K562 (cell line): ENCODE measurements around the gene KYAT1. TPM values are rescaled to one million over a fixed set of nuclear protein-coding genes. Genes with fewer than 3 reads are reported as not detected.

Source experiments
- ATF3 ChIP-seq, 2 experiments: fragments of 450-650 bp in 1 of 2; sonication (generic) in 1 of 2; formaldehyde crosslinking in 1 of 2; IDR thresholded peaks in 1 of 2; conservative IDR thresholded peaks in 1 of 2; 2 replicates each; pipeline versions ENCODE4 v1.6.1 to v1.8.1; 2016 to 2023; ENCODE audit warnings: mild to moderate bottlenecking in 2 of 2, moderate library complexity in 2 of 2, inconsistent platforms in 1 of 2, missing genetic modification reagents in 1 of 2
- FOXJ3 ChIP-seq: sonication (generic); formaldehyde crosslinking; IDR thresholded peaks from 2 replicates; pipeline ENCODE4 v1.4.0; 2020; ENCODE audit warnings: mild to moderate bottlenecking, missing genetic modification reagents
- HOMEZ ChIP-seq: fragments of 250-450 bp; sonication (Bioruptor Pico); IDR thresholded peaks from 2 replicates; pipeline ENCODE4 v1.4.0; 2020; ENCODE audit warnings: mild to moderate bottlenecking, moderate library complexity
- ID3 ChIP-seq, 2 experiments: fragments of 250-450 bp in 1 of 2; fragments of 450-650 bp in 1 of 2; sonication (Bioruptor Pico) in 1 of 2; IDR thresholded peaks; 2 replicates each; pipeline versions ENCODE4 v1.6.1 to v1.8.0; 2016 to 2021; ENCODE audit warnings: mild to moderate bottlenecking in 2 of 2, moderate library complexity in 2 of 2, missing compliant biosample characterization in 1 of 2, missing genetic modification characterization in 1 of 2
- JUND ChIP-seq, 2 experiments: IDR thresholded peaks; 2 replicates in 1 of 2; 3 replicates in 1 of 2; pipeline ENCODE4 v1.6.1; 2011; ENCODE audit warnings: borderline replicate concordance in 2 of 2, low read depth in 2 of 2, low read length in 2 of 2, improper control_type of control experiment in 1 of 2, missing biosample characterization in 1 of 2, missing genetic modification characterization in 1 of 2, missing genetic modification reagents in 1 of 2
- PHF8 ChIP-seq: fragments of 200-600 bp; sonication (generic); IDR thresholded peaks from 2 replicates; pipeline ENCODE4 v1.6.1; 2012; ENCODE audit warnings: mixed run types, mild to moderate bottlenecking, inconsistent platforms, low read length, moderate library complexity, borderline replicate concordance
- PTBP1 ChIP-seq: fragments of 200-400 bp; formaldehyde crosslinking; IDR thresholded peaks from 2 replicates; pipeline ENCODE4 v1.6.1; 2017; ENCODE audit warnings: low read depth, low read length
- SRSF7 ChIP-seq: fragments of 200-400 bp; formaldehyde crosslinking; optimal IDR thresholded peaks from 2 replicates; pipeline ENCODE3; 2017; ENCODE audit warnings: mild to moderate bottlenecking, low read depth, low read length
- STAT5A ChIP-seq: IDR thresholded peaks from 2 replicates; pipeline ENCODE4 v1.6.1; 2012; ENCODE audit warnings: low read length, inconsistent platforms, borderline replicate concordance
- TAF9B ChIP-seq: fragments of 450-650 bp; IDR thresholded peaks from 2 replicates; pipeline ENCODE4 v1.6.1; 2018; ENCODE audit warnings: mild to moderate bottlenecking; ENCODE audit not compliant: partially characterized antibody
- U2AF2 ChIP-seq: fragments of 200-400 bp; formaldehyde crosslinking; optimal IDR thresholded peaks from 2 replicates; pipeline ENCODE3; 2017; ENCODE audit warnings: low read depth, mild to moderate bottlenecking, low read length
- ZFP1 ChIP-seq: fragments of 450-650 bp; formaldehyde crosslinking; IDR thresholded peaks from 2 replicates; pipeline ENCODE4 v1.4.0; 2020; ENCODE audit warnings: mild to moderate bottlenecking, mixed read lengths
- ZFP36 ChIP-seq: fragments of 150-350 bp; IDR thresholded peaks from 2 replicates; pipeline ENCODE4 v1.6.1; 2018; ENCODE audit warnings: low read length, low read depth; ENCODE audit not compliant: partially characterized antibody
- ZFP91 ChIP-seq: sonication (generic); formaldehyde crosslinking; IDR thresholded peaks from 2 replicates; pipeline ENCODE4 v1.8.0; 2022; ENCODE audit warnings: mild to moderate bottlenecking, missing genetic modification reagents
- ZNF217 ChIP-seq: sonication (generic); formaldehyde crosslinking; IDR thresholded peaks from 2 replicates; pipeline ENCODE4 v1.8.0; 2022; ENCODE audit warnings: mild to moderate bottlenecking, missing genetic modification reagents
- ZNF316 ChIP-seq: fragments of 450-650 bp; IDR thresholded peaks from 2 replicates; pipeline ENCODE4 v1.6.1; 2016
- ZNF518B ChIP-seq: fragments of 250-450 bp; sonication (Bioruptor Pico); IDR thresholded peaks from 2 replicates; pipeline ENCODE4 v1.5.0; 2021; ENCODE audit warnings: mild to moderate bottlenecking, moderate library complexity
- ZNF717 ChIP-seq: fragments of 250-450 bp; sonication (Bioruptor Pico); IDR thresholded peaks from 2 replicates; pipeline ENCODE4 v1.5.0; 2021
- polyA plus RNA-seq, 8 experiments: library from polyadenylated mRNA; depleted of rRNA in 4 of 8; stranded (reverse) in 5 of 8; unstranded in 3 of 8; fragments of >200 nt; fragmentation: Nextera tagmentation in 2 of 8; fragmentation: Illumina TruSeq in 1 of 8; extraction: Ambion mirVana in 2 of 8; extraction: Trizol in 1 of 8; gene quantifications; 2 replicates each; pipeline versions ENCODE4 v1.2.1 to v1.2.3, GENCODE V29; 2011 to 2014; ENCODE audit warnings: inconsistent platforms in 1 of 8, missing spikeins in 1 of 8
- total RNA-seq, 7 experiments: library from RNA; depleted of rRNA in 6 of 7; stranded (reverse); fragments of >200 nt in 6 of 7; fragmentation: Illumina TruSeq in 2 of 7; extraction: Trizol in 2 of 7; gene quantifications; 2 replicates each; pipeline versions ENCODE4 v1.2.1 to v1.2.3, GENCODE V29; 2011 to 2021; ENCODE audit warnings: low replicate concordance in 1 of 7

The KYAT1 gene
- total and polyA plus RNA-seq, 9 of the 15 experiments (the other 6 are each of a cell fraction or from before 2014, with no cell fraction given): 6.4 to 16.8 (median 11.1) TPM

- no peak for TF ChIP-seq ATF3 (IDR thresholded peaks at IDR 0.05)
- no peak for TF ChIP-seq ATF3 (CRISPR knock-in tag; conservative IDR thresholded peaks at IDR 0.05)
- TF ChIP-seq SRSF7: no peak
- TF ChIP-seq ZFP1 (CRISPR knock-in tag): no peak
- no peak for TF ChIP-seq PTBP1
- no peak for TF ChIP-seq TAF9B
- no peak for TF ChIP-seq U2AF2
- no peak for TF ChIP-seq ID3 (CRISPR knock-in tag; IDR thresholded peaks at IDR 0.05)
- no peak for TF ChIP-seq ID3 (tag; IDR thresholded peaks at IDR 0.05)
- TF ChIP-seq ZFP36: no peak
- TF ChIP-seq ZNF717: no peak
- TF ChIP-seq ZNF518B (CRISPR knock-in tag): no peak
- no peak for TF ChIP-seq ZNF217 (CRISPR knock-in tag)
- no peak for TF ChIP-seq HOMEZ (CRISPR knock-in tag)
- TF ChIP-seq PHF8: no peak
- no peak for TF ChIP-seq STAT5A
- no peak for TF ChIP-seq FOXJ3
- no peak for TF ChIP-seq ZNF316
- no peak for TF ChIP-seq JUND (IDR thresholded peaks at IDR 0.05; ENCODE audit: borderline replicate concordance, low read depth, low read length)
- TF ChIP-seq JUND (tag; IDR thresholded peaks at IDR 0.05; ENCODE audit: borderline replicate concordance, low read depth, low read length): no peak
- no peak for TF ChIP-seq ZFP91 (CRISPR knock-in tag)
Observed at GRCh38 chr9:128818839-128819715, 62.7 kb downstream of the KYAT1 start (continued).
